Renal cortical epithelial cell (primary cell): ENCODE measurements around the gene TIGIT. TPM values are rescaled to one million over a fixed set of nuclear protein-coding genes. Genes with fewer than 3 reads are reported as not detected.

Experiments used
- DNase-seq: peaks from one replicate; pipeline ENCODE4 v3.0.0-alpha.2; 2011; ENCODE audit warnings: low read depth
- total RNA-seq: library from RNA; depleted of rRNA; stranded (reverse); fragments of >200 nt; gene quantifications from 2 replicates; pipeline ENCODE4 v1.2.3, GENCODE V29; 2014

The TIGIT gene
- total RNA-seq, 1 donor from 2014 or later: not detected

GRCh38 chr3:114310695-114311094, 16.9 kb downstream of the TIGIT start:
- no peak for DNase-seq

- DNase-seq: no peak
Measured at GRCh38 chr3:114313426-114313825, 19.6 kb downstream of the TIGIT start.

GRCh38 chr3:114314282-114314681, 20.5 kb downstream of the TIGIT start:
- no peak for DNase-seq

- no peak for DNase-seq
Measured at GRCh38 chr3:114318295-114318694, 24.5 kb downstream of the TIGIT start.

GRCh38 chr3:114319453-114319852, 25.6 kb downstream of the TIGIT start:
- peak; percentile 41 for DNase-seq

- no peak for DNase-seq
Measured at GRCh38 chr3:114320246-114320645, 26.4 kb downstream of the TIGIT start.

GRCh38 chr3:114323546-114324254, 29.9 kb downstream of the TIGIT start:
- peak; percentile 69 for DNase-seq

- DNase-seq: no peak
Measured at GRCh38 chr3:114327665-114328064, 33.8 kb downstream of the TIGIT start.

GRCh38 chr3:114328345-114328744, 34.5 kb downstream of the TIGIT start:
- DNase-seq: no peak

- no peak for DNase-seq
Measured at GRCh38 chr3:114329823-114330222, 36.0 kb downstream of the TIGIT start.

GRCh38 chr3:114331007-114331406, 37.2 kb downstream of the TIGIT start:
- DNase-seq: no peak

GRCh38 chr3:114331710-114332109, 37.9 kb downstream of the TIGIT start:
- DNase-seq: no peak

GRCh38 chr3:114332342-114333179, 38.7 kb downstream of the TIGIT start:
- no peak for DNase-seq

- DNase-seq: no peak
Measured at GRCh38 chr3:114333180-114333922, 39.5 kb downstream of the TIGIT start.

GRCh38 chr3:114333923-114334240, 40.1 kb downstream of the TIGIT start:
- DNase-seq: no peak

- DNase-seq: peak; percentile 9
Measured at GRCh38 chr3:114336122-114336697, 42.4 kb downstream of the TIGIT start.

GRCh38 chr3:114336857-114337256, 43.0 kb downstream of the TIGIT start:
- no peak for DNase-seq

GRCh38 chr3:114338651-114339357, 45.0 kb downstream of the TIGIT start:
- DNase-seq: no peak

GRCh38 chr3:114344492-114344891, 50.7 kb downstream of the TIGIT start:
- DNase-seq: no peak

- DNase-seq: no peak
Measured at GRCh38 chr3:114350271-114350670, 56.4 kb downstream of the TIGIT start.

- DNase-seq: no peak
Measured at GRCh38 chr3:114350690-114351089, 56.9 kb downstream of the TIGIT start.
